Activated T-cell treated with anti-CD3 and anti-CD28 coated beads, Interleukin-2, amount 50 U/mL, for 24 hours (primary cell): ENCODE measurements around the gene TNS1.

Source experiments
- DNase-seq: peaks from one replicate; pipeline ENCODE4 v3.0.0-alpha.2; 2020
- H3K27ac Mint-ChIP-seq: 2 replicates; pipeline ENCODE4 v1.8.0; 2020; ENCODE audit warnings: mild to moderate bottlenecking, mixed read lengths
- H3K27me3 Mint-ChIP-seq: 2 replicates; pipeline ENCODE4 v1.8.0; 2020; ENCODE audit warnings: mixed read lengths
- H3K36me3 Mint-ChIP-seq: 2 replicates; pipeline ENCODE4 v1.8.0; 2020; ENCODE audit warnings: low read depth, mixed read lengths
- H3K4me1 Mint-ChIP-seq: 2 replicates; pipeline ENCODE4 v1.8.0; 2020; ENCODE audit warnings: low read depth, mixed read lengths
- H3K4me3 Mint-ChIP-seq: 2 replicates; pipeline ENCODE4 v1.8.0; 2020; ENCODE audit warnings: mild to moderate bottlenecking, moderate library complexity, mixed read lengths
- H3K9me3 Mint-ChIP-seq: 2 replicates; pipeline ENCODE4 v1.8.0; 2020; ENCODE audit warnings: mixed read lengths

TNS1 gene

DNA sequence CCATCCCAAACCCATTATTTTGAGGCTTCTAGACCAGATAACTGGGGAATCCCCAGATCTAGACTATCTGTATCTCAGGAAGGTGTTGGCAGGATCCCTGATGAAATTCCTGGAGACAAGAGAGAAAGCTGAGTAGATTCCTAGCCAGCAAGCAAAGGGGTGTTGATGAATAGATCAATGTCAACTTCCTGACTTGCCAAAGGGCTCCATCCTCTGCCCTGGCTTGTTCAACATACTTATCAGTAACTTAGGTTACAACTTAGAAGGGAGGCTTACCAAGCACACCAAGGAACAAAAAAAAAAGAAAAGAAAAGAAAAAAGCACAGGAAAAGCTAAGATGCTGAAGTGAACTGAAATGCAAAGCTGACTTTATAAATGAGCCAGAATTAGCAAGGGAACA lies 53.3 kb downstream of the TNS1 start:
- no peaks in the 10 kb centered on the region for H3K4me1 Mint-ChIP-seq

GRCh38 chr2:217948897-217949296 lies 53.9 kb downstream of the TNS1 start:
- Mint-ChIP-seq H3K27ac (no peak overlapping the region), H3K9me3 (no peaks in the 10 kb centered on the region), H3K4me1 (no peaks in the 10 kb centered on the region), H3K4me3 (no peak overlapping the region), H3K27me3 (peaks cover 4% of the 10 kb centered on the region), H3K36me3 (no peaks in the 10 kb centered on the region)
- DNase-seq, result no peak

More for the DNA sequence above, 53.3 kb downstream of the TNS1 start:
- peaks cover 4% of the 10 kb centered on the region for H3K27me3 Mint-ChIP-seq
- no peaks in the 10 kb centered on the region for H3K9me3 Mint-ChIP-seq
- no peak for DNase-seq
- no peak overlapping the region for H3K4me3 Mint-ChIP-seq
- no peaks in the 10 kb centered on the region for H3K36me3 Mint-ChIP-seq
- H3K27ac Mint-ChIP-seq, result no peak overlapping the region

GRCh38 chr2:217948351-217948791 lies 54.4 kb downstream of the TNS1 start:
- Mint-ChIP-seq H3K4me1 (no peaks in the 10 kb centered on the region), H3K9me3 (no peaks in the 10 kb centered on the region), H3K27me3 (peaks cover 8% of the 10 kb centered on the region), H3K4me3 (no peak overlapping the region), H3K36me3 (no peaks in the 10 kb centered on the region), H3K27ac (no peak overlapping the region)
- no peak for DNase-seq

DNA sequence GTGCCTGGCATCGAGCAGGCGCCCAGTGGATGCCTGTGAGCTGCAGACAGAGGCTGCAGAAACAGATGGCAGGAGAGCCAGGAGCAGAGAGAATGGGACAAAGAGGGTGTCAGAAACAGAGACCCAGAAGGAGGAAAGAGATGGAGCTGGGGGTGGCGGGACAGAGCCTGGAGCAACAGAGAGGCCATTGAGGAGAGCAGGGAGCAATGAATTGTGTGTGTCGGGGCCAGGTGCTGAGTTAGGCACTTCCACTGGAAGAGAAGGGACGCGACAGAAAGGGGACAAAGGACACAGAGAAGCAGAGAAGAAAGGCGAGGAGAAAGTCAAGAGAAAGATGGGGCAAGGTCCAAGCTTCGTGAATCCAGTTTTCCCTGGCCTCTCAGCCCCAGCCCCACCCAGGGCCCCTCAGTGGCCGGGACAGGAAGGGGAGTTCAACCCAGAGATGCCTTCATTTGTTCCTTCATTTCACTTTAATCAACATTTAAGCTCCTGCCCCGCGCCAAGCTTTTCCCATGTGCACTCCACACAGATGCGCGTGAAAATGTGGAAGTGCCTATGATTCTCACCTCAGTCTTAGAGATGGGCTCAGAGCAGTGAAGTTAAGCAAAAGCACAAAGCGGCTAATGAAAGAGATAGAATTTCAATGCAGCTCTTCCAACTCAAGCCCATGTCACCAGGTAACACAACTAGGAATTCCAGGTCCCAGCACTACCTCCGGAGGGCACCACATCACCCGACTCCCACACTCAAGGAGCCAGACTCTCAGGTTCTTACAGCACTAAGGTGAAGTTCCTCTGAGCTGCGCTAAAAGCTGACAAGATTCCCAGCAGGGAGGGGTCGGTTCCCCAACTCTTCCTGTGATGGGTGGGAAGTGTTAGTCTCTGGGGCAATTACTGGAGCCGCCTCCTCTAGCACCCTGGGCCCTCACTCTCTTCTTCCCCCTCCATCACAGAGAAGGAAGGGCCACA lies 55.1 kb downstream of the TNS1 start:
- Mint-ChIP-seq H3K36me3 (no peaks in the 10 kb centered on the region), H3K27ac (no peak overlapping the region), H3K4me1 (no peaks in the 10 kb centered on the region), H3K4me3 (no peak overlapping the region), H3K9me3 (no peaks in the 10 kb centered on the region), H3K27me3 (peaks cover 10% of the 10 kb centered on the region)
- no peak for DNase-seq

GRCh38 chr2:217946051-217946450 lies 56.7 kb downstream of the TNS1 start:
- Mint-ChIP-seq H3K36me3 (no peaks in the 10 kb centered on the region), H3K27ac (no peak overlapping the region), H3K27me3 (peaks cover 24% of the 10 kb centered on the region), H3K4me1 (no peaks in the 10 kb centered on the region), H3K4me3 (no peak overlapping the region), H3K9me3 (no peaks in the 10 kb centered on the region)
- no peak for DNase-seq

DNA sequence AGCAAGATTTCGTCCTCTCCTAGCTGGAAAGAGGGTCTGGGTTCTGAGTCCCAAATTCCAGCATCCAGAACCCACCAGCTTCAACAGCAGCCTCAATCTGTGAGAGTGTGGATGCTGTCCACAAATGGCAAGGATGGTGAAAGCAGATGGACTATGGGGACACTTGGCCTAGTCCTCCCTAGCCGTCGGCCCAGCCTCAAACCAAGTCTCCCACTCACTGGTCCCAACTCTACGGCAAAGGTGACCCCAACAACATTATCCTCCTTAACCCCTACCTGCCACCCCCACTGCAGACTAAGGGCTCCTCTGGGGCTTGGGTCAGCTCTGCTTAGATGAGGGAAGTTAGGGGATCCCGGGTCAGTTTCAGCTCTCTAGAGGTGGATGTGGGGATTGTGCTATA lies 57.3 kb downstream of the TNS1 start:
- H3K9me3 Mint-ChIP-seq, result no peaks in the 10 kb centered on the region
- peaks cover 27% of the 10 kb centered on the region for H3K27me3 Mint-ChIP-seq
- H3K27ac Mint-ChIP-seq, result no peak overlapping the region
- no peaks in the 10 kb centered on the region for H3K36me3 Mint-ChIP-seq
- no peak for DNase-seq
- no peak overlapping the region for H3K4me3 Mint-ChIP-seq
- no peaks in the 10 kb centered on the region for H3K4me1 Mint-ChIP-seq

DNA sequence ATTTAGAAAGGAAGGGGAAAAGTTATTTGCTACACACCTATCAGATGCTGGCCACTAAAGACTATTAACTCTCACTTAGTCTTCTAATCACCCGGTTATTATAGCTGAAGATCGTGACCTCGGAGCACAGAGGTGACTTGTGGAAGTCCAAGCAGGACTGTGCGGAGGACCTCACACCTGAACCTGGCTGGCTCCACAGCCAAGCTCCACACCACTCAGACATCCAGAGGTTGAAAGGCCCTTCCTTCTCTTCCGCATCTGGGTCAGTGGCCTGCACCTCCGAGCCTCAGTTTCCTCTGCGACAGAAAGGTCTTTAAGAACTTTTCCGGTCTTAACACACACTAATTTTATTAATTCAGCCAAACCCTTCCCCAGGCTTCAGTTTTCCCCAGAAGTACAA lies 57.9 kb downstream of the TNS1 start:
- Mint-ChIP-seq H3K4me1 (no peaks in the 10 kb centered on the region), H3K27ac (no peak overlapping the region), H3K4me3 (no peak overlapping the region), H3K27me3 (peaks cover 30% of the 10 kb centered on the region), H3K9me3 (no peaks in the 10 kb centered on the region), H3K36me3 (no peaks in the 10 kb centered on the region)
- DNase-seq, result no peak

GRCh38 chr2:217944366-217944765 lies 58.4 kb downstream of the TNS1 start:
- Mint-ChIP-seq H3K4me3 (no peak overlapping the region), H3K9me3 (no peaks in the 10 kb centered on the region), H3K36me3 (no peaks in the 10 kb centered on the region), H3K27me3 (peaks cover 30% of the 10 kb centered on the region), H3K27ac (no peak overlapping the region), H3K4me1 (no peaks in the 10 kb centered on the region)
- no peak for DNase-seq

DNA sequence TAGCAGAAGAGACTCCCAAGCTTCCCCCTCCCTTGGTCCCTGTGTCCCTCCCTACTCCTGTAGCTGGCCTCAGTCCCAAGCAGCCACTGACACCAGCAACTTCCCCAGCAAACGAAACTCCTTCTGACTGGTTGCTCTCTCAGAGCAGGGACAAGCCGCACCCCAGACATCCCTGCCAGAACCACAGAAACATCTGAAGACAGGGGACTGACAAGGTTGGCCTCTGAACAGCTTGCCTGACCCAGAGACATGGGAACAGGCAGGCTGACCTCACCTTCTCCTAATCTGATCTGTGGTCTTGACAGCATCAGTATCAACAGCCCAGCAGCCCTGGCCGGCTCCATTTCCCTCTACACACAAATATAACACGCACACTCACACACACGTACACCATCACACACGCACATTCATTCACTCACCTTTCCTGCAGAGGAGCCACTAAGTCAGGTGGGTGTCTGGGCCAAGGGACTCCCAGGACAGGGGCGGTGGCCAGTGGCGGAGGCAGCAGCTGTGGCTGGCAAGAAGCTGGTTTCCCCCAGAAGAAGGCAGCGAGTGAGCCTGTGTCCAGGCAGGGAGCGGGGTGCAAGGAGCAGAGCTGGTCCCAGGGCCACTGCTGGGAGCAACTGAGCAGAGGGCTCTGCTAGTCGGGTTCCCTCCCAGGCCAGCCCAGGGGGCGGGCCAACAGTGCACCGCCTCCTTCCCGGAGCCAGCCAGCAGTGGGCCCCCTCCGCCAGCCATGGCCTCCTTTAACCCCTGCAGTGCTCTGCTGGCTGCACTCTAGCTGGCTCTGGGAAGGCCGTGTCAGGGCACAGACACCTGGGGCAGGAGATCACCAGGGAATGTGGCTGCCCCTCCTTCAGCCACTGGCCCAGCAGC lies 59.1 kb downstream of the TNS1 start:
- Mint-ChIP-seq H3K9me3 (no peaks in the 10 kb centered on the region), H3K27me3 (peaks cover 30% of the 10 kb centered on the region), H3K27ac (no peak overlapping the region), H3K4me3 (no peak overlapping the region), H3K36me3 (no peaks in the 10 kb centered on the region), H3K4me1 (no peaks in the 10 kb centered on the region)
- DNase-seq, result no peak

- H3K27me3 Mint-ChIP-seq, result peaks cover 30% of the 10 kb centered on the region
- no peak overlapping the region for H3K27ac Mint-ChIP-seq
- H3K4me1 Mint-ChIP-seq, result no peaks in the 10 kb centered on the region
- no peak overlapping the region for H3K4me3 Mint-ChIP-seq
- no peaks in the 10 kb centered on the region for H3K36me3 Mint-ChIP-seq
- no peaks in the 10 kb centered on the region for H3K9me3 Mint-ChIP-seq
- no peak for DNase-seq
Measured at GRCh38 chr2:217942731-217943335, 60.0 kb downstream of the TNS1 start.

GRCh38 chr2:217941886-217942728 lies 60.7 kb downstream of the TNS1 start:
- Mint-ChIP-seq H3K27me3 (peaks cover 27% of the 10 kb centered on the region), H3K9me3 (no peaks in the 10 kb centered on the region), H3K4me3 (no peak overlapping the region), H3K36me3 (no peaks in the 10 kb centered on the region), H3K4me1 (no peaks in the 10 kb centered on the region), H3K27ac (no peak overlapping the region)
- DNase-seq, result no peak

DNA sequence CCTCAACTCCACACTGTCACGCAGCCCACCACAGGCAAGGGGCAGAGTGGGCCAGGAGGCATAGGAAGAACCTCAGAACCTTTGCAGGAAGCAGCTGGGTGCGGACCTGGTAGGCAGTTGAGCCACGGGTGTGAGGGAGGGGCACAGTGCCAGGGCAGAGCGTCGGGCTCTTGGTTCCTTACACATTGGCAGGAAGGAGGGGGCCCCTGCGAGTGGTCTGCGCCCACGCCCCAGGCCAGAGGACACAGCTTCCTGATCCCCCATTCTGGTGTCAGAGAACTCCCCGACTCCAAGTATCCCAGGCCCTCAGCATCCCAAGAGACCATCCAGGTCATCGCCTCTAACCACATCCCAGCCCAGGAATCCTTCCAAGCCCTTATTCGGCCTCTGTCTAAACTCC lies 61.5 kb downstream of the TNS1 start:
- Mint-ChIP-seq H3K27me3 (peaks cover 27% of the 10 kb centered on the region), H3K4me3 (no peak overlapping the region), H3K27ac (no peak overlapping the region)

GRCh38 chr2:217940261-217941220 lies 62.3 kb downstream of the TNS1 start:
- no peak for DNase-seq
- H3K27ac Mint-ChIP-seq, result no peak overlapping the region
- no peaks in the 10 kb centered on the region for H3K9me3 Mint-ChIP-seq
- H3K4me3 Mint-ChIP-seq, result no peak overlapping the region
- no peaks in the 10 kb centered on the region for H3K4me1 Mint-ChIP-seq
- H3K36me3 Mint-ChIP-seq, result no peaks in the 10 kb centered on the region
- H3K27me3 Mint-ChIP-seq, result peaks cover 27% of the 10 kb centered on the region

More for the DNA sequence above, 61.5 kb downstream of the TNS1 start:
- no peaks in the 10 kb centered on the region for H3K9me3 Mint-ChIP-seq
- H3K36me3 Mint-ChIP-seq, result no peaks in the 10 kb centered on the region
- no peaks in the 10 kb centered on the region for H3K4me1 Mint-ChIP-seq
- no peak for DNase-seq
